ENCODE measurements around the gene AMPD1.
A peak's percentile ranks its signal among the peaks of the same experiment; 100 is the strongest.

Gene AMPD1

DNA sequence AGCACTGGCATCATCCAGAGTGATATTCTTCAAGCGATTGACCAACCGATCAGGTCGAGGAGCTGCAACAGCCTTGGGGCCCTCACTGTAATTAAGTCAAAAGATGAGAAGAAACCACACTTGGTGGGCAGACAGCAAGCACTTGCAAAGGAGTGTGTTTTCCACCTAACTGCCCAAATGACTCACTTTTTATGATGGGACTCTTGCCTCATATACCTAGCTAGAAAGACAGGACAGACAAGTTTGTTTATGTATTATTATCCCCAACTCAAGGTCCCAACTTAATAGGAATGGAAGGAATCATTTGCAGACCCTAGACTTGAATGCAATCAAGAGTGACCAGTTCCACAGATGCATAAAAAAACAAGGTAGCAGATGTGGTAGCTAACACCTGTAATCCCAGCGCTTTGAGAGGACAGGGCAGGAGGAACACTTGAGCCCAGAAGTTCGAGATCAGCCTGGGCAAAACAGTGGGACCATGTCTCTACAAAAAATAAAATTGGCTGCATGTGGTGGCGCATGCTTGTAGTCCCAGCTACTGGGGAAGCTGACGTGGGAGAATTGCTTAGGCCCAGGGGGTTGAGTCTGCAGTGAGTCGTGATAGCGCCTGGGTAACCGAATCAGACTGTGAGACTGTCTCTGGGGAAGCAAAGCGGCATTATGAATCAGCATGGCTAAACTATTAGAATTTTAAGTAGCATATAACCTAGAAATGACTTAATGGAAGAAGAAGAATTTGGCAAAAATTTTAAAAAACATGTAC lies 23.5 kb upstream of the AMPD1 start:
- H2AK5ac ChIP-seq (ENCODE audit: low read depth, low read length): no peak overlapping the region
- H2BK120ac ChIP-seq (ENCODE audit: low read depth, low read length): no peak overlapping the region
- H3K23ac ChIP-seq (ENCODE audit: low read depth, low read length, poor library complexity): no peak overlapping the region
- H2AFZ ChIP-seq (ENCODE audit: low read length): no peak overlapping the region
- H3K4me3 ChIP-seq (ENCODE audit: low read length in 2 of 2): no peak overlapping the region
- peaks cover 31 to 90% of the 10 kb centered on the region in 2 donors for H3K36me3 ChIP-seq (replicated peaks in 1 of 2; ENCODE audit: control insufficient read depth in 2 of 2, insufficient read depth in 2 of 2, low read length in 2 of 2)
- WGBS, 2 donors (ENCODE audit: extremely low coverage in 2 of 2, insufficient read length in 2 of 2, insufficient replicate concordance in 1 of 2): no CpG with 5 or more reads among the region's 11 CpGs
- no peaks in the 10 kb centered on the region for H3K9me3 ChIP-seq (replicated peaks in 1 of 2; ENCODE audit: control insufficient read depth in 2 of 2, insufficient read depth in 1 of 2, low read depth in 1 of 2, low read length in 2 of 2)
- H4K91ac ChIP-seq (ENCODE audit: low read depth, low read length, poor library complexity): no peak overlapping the region
- no peak overlapping the region for H2BK5ac ChIP-seq (ENCODE audit: low read length)
- H3K14ac ChIP-seq (ENCODE audit: low read length): no peak overlapping the region
- peaks cover 3% of the 10 kb centered on the region for H3K79me1 ChIP-seq (ENCODE audit: low read depth, low read length)
- H4K8ac ChIP-seq (ENCODE audit: low read depth, low read length): no peak overlapping the region
- no peaks in the 10 kb centered on the region for H3K27me3 ChIP-seq (ENCODE audit: control insufficient read depth in 3 of 3, insufficient read depth in 3 of 3, low read depth in 1 of 3, low read length in 3 of 3)
- no peak overlapping the region for H2BK15ac ChIP-seq (ENCODE audit: low read length)
- no peak overlapping the region for H3K27ac ChIP-seq (replicated peaks; ENCODE audit: low read length)
- H3K9ac ChIP-seq (ENCODE audit: low read depth, low read length, poor library complexity): no peak overlapping the region
- H3K4me1 ChIP-seq (ENCODE audit: control insufficient read depth in 2 of 2, insufficient read depth in 1 of 2, low read depth in 1 of 2, low read length in 2 of 2): peaks cover 0 to 7% of the 10 kb centered on the region in 2 donors
- H3K4me2 ChIP-seq (ENCODE audit: insufficient read depth, low read length, poor library complexity, severe bottlenecking): no peak overlapping the region
- no peak overlapping the region for H3K18ac ChIP-seq (ENCODE audit: low read length)
- H2BK12ac ChIP-seq (ENCODE audit: low read length): no peak overlapping the region
- DNase-seq (ENCODE audit: low spot score): no peak
- no peak overlapping the region for H3K4ac ChIP-seq (ENCODE audit: low read length)

DNA sequence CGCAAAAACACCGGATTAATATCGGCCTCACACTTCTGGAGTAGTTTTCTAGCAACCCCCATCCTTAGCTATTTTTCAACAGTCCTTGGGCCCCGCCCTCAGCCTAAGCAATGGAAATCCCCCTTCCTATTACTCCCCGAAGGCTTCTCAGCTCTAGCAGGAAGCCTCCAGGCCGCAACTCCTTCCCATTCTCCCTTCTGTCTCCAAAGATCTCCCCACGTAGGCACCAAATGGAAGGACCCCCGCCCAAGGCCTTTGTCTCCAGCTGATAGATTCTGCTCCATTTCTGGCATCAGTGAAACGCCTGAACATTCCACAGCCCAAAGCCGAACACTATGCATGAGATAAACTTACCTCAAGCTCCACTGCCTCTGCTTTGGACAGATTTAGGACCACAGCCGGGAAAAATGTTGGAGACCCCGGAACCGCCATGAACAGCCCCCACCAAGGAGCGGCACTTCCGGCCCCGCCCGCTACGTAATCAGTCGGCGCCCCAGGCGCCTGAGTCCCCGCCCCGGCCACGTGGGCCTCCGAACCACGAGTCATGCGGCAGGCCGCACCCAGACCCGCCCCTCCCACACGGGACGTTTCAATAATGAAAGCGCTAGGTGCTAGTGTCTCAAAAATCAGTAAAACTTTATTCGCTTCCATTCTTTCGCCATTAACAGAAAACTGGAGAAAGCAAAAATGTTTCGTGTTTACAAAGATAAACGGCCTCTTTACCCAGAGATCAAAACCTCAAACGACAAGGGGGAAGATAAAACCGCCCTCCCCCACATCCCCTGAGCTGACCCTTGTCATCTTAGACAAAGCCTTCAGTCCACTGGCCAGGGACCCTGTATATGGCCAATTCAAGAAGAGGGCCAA lies 21.2 kb upstream of the AMPD1 start, which contains the start of gene NRAS:
Gene NRAS, minus strand, starts transcription at position 468 of the 867 bp plus-strand sequence. CDS start 611 bp downstream, outside the sequence.
- Histone ChIP-seq H2BK15ac (ENCODE audit: low read length) (no peak within 1 kb of the TSS), H3K4me1 (ENCODE audit: control insufficient read depth in 2 of 2, insufficient read depth in 1 of 2, low read depth in 1 of 2, low read length in 2 of 2) (peaks cover 0 to 7% of the 10 kb centered on the region in 2 donors), H3K27me3 (ENCODE audit: control insufficient read depth in 3 of 3, insufficient read depth in 3 of 3, low read depth in 1 of 3, low read length in 3 of 3) (no peaks in the 10 kb centered on the region), H4K8ac (ENCODE audit: low read depth, low read length) (no peak within 1 kb of the TSS), H3K4me2 (ENCODE audit: insufficient read depth, low read length, poor library complexity, severe bottlenecking) (peak within 1 kb of the TSS; percentile 76), H2AK5ac (ENCODE audit: low read depth, low read length) (no peak within 1 kb of the TSS), H3K14ac (ENCODE audit: low read length) (no peak within 1 kb of the TSS), H3K9me3 (replicated peaks in 1 of 2; ENCODE audit: control insufficient read depth in 2 of 2, insufficient read depth in 1 of 2, low read depth in 1 of 2, low read length in 2 of 2) (no peaks in the 10 kb centered on the region), H3K4ac (ENCODE audit: low read length) (no peak within 1 kb of the TSS), H3K23ac (ENCODE audit: low read depth, low read length, poor library complexity) (no peak within 1 kb of the TSS), H4K91ac (ENCODE audit: low read depth, low read length, poor library complexity) (no peak within 1 kb of the TSS), H3K9ac (ENCODE audit: low read depth, low read length, poor library complexity) (peak within 1 kb of the TSS; percentile 50), H3K36me3 (replicated peaks in 1 of 2; ENCODE audit: control insufficient read depth in 2 of 2, insufficient read depth in 2 of 2, low read length in 2 of 2) (peaks cover 27 to 90% of the 10 kb centered on the region in 2 donors), H2BK12ac (ENCODE audit: low read length) (no peak within 1 kb of the TSS), H3K18ac (ENCODE audit: low read length) (no peak within 1 kb of the TSS), H2BK5ac (ENCODE audit: low read length) (no peak within 1 kb of the TSS), H2AFZ (ENCODE audit: low read length) (peak within 1 kb of the TSS; percentile 80), H3K27ac (replicated peaks; ENCODE audit: low read length) (peak within 1 kb of the TSS; percentile 45), H2BK120ac (ENCODE audit: low read depth, low read length) (no peak within 1 kb of the TSS), H3K79me1 (ENCODE audit: low read depth, low read length) (peaks cover 5% of the 10 kb centered on the region), H3K4me3 (ENCODE audit: low read length in 2 of 2) (peak within 1 kb of the TSS; percentile 69 to 93)
- peak; percentile 87 for DNase-seq (ENCODE audit: low spot score)
- WGBS, 2 donors (ENCODE audit: extremely low coverage in 2 of 2, insufficient read length in 2 of 2, insufficient replicate concordance in 1 of 2): no CpG with 5 or more reads among the region's 38 CpGs

DNA sequence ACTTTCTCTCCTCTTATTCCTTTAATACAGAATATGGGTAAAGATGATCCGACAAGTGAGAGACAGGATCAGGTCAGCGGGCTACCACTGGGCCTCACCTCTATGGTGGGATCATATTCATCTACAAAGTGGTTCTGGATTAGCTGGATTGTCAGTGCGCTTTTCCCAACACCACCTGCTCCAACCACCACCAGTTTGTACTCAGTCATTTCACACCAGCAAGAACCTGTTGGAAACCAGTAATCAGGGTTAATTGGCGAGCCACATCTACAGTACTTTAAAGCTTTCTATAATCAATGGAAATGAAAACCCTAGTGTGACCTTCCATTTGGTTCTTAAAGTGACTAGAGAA lies 20.6 kb upstream of the AMPD1 start:
- Histone ChIP-seq H3K18ac (ENCODE audit: low read length) (no peak overlapping the region), H2BK5ac (ENCODE audit: low read length) (no peak overlapping the region), H3K9ac (ENCODE audit: low read depth, low read length, poor library complexity) (no peak overlapping the region), H3K23ac (ENCODE audit: low read depth, low read length, poor library complexity) (no peak overlapping the region), H3K4me3 (ENCODE audit: low read length in 2 of 2) (peak overlapping the region; percentile 69 to 93), H2BK15ac (ENCODE audit: low read length) (no peak overlapping the region), H2AK5ac (ENCODE audit: low read depth, low read length) (no peak overlapping the region), H2AFZ (ENCODE audit: low read length) (peak overlapping the region; percentile 80), H3K27ac (replicated peaks; ENCODE audit: low read length) (no peak overlapping the region), H3K4ac (ENCODE audit: low read length) (no peak overlapping the region), H3K36me3 (replicated peaks in 1 of 2; ENCODE audit: control insufficient read depth in 2 of 2, insufficient read depth in 2 of 2, low read length in 2 of 2) (peaks cover 22 to 90% of the 10 kb centered on the region in 2 donors), H3K4me2 (ENCODE audit: insufficient read depth, low read length, poor library complexity, severe bottlenecking) (peak overlapping the region; percentile 76), H4K91ac (ENCODE audit: low read depth, low read length, poor library complexity) (no peak overlapping the region), H3K14ac (ENCODE audit: low read length) (no peak overlapping the region), H3K4me1 (ENCODE audit: control insufficient read depth in 2 of 2, insufficient read depth in 1 of 2, low read depth in 1 of 2, low read length in 2 of 2) (peaks cover 0 to 7% of the 10 kb centered on the region in 2 donors), H3K9me3 (replicated peaks in 1 of 2; ENCODE audit: control insufficient read depth in 2 of 2, insufficient read depth in 1 of 2, low read depth in 1 of 2, low read length in 2 of 2) (no peaks in the 10 kb centered on the region), H3K27me3 (ENCODE audit: control insufficient read depth in 3 of 3, insufficient read depth in 3 of 3, low read depth in 1 of 3, low read length in 3 of 3) (no peaks in the 10 kb centered on the region), H2BK120ac (ENCODE audit: low read depth, low read length) (no peak overlapping the region), H4K8ac (ENCODE audit: low read depth, low read length) (no peak overlapping the region), H3K79me1 (ENCODE audit: low read depth, low read length) (peaks cover 5% of the 10 kb centered on the region), H2BK12ac (ENCODE audit: low read length) (no peak overlapping the region)
- DNase-seq (ENCODE audit: low spot score): no peak
- WGBS, 2 donors (ENCODE audit: extremely low coverage in 2 of 2, insufficient read length in 2 of 2, insufficient replicate concordance in 1 of 2): no CpG with 5 or more reads among the region's 4 CpGs

DNA sequence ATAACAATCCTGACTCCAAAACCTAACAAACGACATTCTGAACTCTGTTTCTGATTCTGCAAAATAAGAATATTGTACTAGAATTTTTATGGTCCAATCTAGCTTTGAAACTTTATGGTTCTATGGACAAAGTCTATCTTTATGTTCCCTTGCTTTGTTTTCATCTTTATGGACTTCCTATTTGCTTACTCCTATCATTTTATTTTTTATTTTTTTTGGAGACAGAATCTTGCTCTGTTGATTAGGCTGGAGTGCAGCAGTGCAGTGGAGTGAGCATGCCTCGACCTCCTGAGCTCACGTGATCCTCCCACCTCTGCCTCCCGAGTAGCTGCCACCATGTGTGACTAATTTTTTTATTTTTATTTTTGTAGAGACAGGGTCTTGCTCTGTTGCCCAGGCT lies 17.6 kb upstream of the AMPD1 start:
- Histone ChIP-seq H2BK15ac (ENCODE audit: low read length) (no peak overlapping the region), H3K4me1 (ENCODE audit: control insufficient read depth in 2 of 2, insufficient read depth in 1 of 2, low read depth in 1 of 2, low read length in 2 of 2) (peaks cover 0 to 7% of the 10 kb centered on the region in 2 donors), H3K23ac (ENCODE audit: low read depth, low read length, poor library complexity) (no peak overlapping the region), H3K27me3 (ENCODE audit: control insufficient read depth in 3 of 3, insufficient read depth in 3 of 3, low read depth in 1 of 3, low read length in 3 of 3) (no peaks in the 10 kb centered on the region), H3K79me1 (ENCODE audit: low read depth, low read length) (peaks cover 5% of the 10 kb centered on the region), H2BK12ac (ENCODE audit: low read length) (no peak overlapping the region), H4K91ac (ENCODE audit: low read depth, low read length, poor library complexity) (no peak overlapping the region), H3K4me2 (ENCODE audit: insufficient read depth, low read length, poor library complexity, severe bottlenecking) (no peak overlapping the region), H3K36me3 (replicated peaks in 1 of 2; ENCODE audit: control insufficient read depth in 2 of 2, insufficient read depth in 2 of 2, low read length in 2 of 2) (peaks cover 11 to 86% of the 10 kb centered on the region in 2 donors), H3K9ac (ENCODE audit: low read depth, low read length, poor library complexity) (no peak overlapping the region), H4K8ac (ENCODE audit: low read depth, low read length) (no peak overlapping the region), H3K4ac (ENCODE audit: low read length) (no peak overlapping the region), H3K14ac (ENCODE audit: low read length) (no peak overlapping the region), H3K27ac (replicated peaks; ENCODE audit: low read length) (no peak overlapping the region), H3K4me3 (ENCODE audit: low read length in 2 of 2) (no peak overlapping the region), H3K18ac (ENCODE audit: low read length) (no peak overlapping the region), H2AFZ (ENCODE audit: low read length) (no peak overlapping the region), H2AK5ac (ENCODE audit: low read depth, low read length) (no peak overlapping the region), H3K9me3 (replicated peaks in 1 of 2; ENCODE audit: control insufficient read depth in 2 of 2, insufficient read depth in 1 of 2, low read depth in 1 of 2, low read length in 2 of 2) (no peaks in the 10 kb centered on the region), H2BK5ac (ENCODE audit: low read length) (no peak overlapping the region), H2BK120ac (ENCODE audit: low read depth, low read length) (no peak overlapping the region)
- DNase-seq (ENCODE audit: low spot score): no peak
- no CpG with 5 or more reads among the region's 4 CpGs for WGBS, 2 donors (ENCODE audit: extremely low coverage in 2 of 2, insufficient read length in 2 of 2, insufficient replicate concordance in 1 of 2)

Data from neuronal stem cell (in vitro differentiated cells).